ENCODE results near the gene ZNF738.

DNA sequence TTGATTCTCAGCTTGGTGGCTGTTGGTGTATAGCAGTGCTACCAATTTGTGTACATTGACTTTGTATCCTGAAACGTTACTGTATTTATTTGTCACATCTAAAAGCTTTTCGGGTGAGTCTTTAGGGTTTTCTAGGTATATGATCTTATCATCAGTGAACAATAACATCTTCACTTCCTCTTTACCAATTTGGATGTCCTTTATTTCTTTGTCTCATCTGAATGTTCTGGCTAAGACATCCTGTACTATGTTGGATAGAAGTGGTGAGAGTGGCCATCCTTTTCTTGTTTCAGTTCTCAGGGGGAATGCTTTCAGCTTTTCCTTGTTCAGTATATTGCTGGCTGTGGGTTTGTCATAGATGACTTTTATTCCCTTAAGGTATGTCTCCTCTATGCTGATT, 6.0 kb upstream of the ZNF738 start:
- TF ChIP-seq, protein P1, sequence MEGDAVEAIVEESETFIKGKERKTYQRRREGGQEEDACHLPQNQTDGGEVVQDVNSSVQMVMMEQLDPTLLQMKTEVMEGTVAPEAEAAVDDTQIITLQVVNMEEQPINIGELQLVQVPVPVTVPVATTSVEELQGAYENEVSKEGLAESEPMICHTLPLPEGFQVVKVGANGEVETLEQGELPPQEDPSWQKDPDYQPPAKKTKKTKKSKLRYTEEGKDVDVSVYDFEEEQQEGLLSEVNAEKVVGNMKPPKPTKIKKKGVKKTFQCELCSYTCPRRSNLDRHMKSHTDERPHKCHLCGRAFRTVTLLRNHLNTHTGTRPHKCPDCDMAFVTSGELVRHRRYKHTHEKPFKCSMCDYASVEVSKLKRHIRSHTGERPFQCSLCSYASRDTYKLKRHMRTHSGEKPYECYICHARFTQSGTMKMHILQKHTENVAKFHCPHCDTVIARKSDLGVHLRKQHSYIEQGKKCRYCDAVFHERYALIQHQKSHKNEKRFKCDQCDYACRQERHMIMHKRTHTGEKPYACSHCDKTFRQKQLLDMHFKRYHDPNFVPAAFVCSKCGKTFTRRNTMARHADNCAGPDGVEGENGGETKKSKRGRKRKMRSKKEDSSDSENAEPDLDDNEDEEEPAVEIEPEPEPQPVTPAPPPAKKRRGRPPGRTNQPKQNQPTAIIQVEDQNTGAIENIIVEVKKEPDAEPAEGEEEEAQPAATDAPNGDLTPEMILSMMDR (IDR thresholded peaks at IDR 0.05): no peak
- TF ChIP-seq EP300 (IDR thresholded peaks at IDR 0.05): no peak
- no peak for TF ChIP-seq POLR2A (IDR thresholded peaks at IDR 0.05)
